Anterior cingulate cortex (tissue), 58 donors: ENCODE results near the gene ACO2.

Experiments
- DNase-seq, 58 donors: peaks; one replicate each; lab custom pipeline; 2025; lab: John Stamatoyannopoulos, UW

The ACO2 gene

DNA sequence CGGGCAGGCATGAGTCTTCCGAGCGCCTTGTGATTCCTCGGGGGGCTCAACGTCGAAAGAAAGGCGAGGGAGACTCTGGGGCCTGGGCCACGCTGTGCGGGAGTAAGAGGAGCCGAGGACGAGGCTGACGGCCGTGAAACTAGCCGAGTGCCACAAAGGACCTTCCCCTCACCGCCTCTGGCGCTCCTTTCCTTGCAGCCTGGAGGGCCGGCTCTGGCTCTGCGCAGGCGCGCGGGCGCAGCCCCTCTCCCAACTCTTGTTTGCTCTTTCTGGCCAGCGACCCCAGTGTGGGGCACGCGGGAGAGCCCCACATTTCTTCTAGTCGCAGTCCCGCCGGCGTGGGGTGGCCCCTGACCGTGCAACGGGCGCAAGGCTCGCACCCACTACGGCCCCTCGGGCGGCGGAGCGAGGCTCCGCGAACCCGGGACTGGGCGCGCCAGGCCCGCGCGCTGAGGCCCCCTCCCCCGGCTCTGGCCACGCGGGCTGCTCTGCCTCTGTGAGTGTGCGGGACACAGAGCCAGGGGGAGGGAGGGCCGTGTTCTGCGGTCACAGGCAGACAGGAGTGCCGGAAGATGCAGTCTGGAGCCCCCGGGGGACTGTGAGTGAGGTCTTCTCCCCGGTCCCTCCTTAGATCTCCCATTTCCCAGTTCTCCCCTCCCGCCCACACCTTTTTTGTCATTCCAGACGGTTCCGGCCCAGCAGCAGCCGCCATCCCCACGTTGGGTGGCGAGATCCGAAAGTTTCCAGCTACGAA lies 21.3 kb upstream of the ACO2 start:
- DNase-seq: peak in 53 of 58 donors; percentile 41 to 84 (median 70)

DNA sequence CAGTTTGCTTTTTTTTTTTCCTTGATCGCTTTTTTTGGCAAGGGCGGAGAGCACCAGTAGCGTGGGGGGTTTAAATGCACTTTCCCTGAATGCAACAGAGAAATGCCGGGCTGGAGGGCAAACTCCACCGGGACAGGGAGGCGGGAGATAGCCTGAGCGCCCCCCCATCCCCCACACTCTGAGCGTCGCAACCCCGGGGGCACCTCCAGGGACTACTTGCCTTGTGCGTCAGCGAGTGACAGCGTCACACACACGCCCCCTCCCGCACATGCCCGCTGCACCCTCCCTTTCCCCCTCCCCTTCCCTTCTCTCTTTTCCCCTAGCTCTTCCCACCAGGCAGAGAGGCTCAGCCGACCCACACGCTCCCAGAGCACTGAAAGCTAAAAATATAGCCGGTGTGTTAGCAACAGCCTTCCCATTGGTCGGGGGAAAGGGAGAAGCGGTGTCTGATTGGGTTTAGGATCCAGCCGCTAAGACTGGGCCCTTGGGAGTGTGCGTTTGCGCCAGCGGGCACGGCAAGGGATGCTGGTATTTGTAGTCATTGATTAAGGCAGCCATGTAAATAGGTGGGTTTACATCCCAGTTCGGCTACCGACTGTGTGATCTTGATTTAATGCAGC lies 20.6 kb upstream of the ACO2 start:
- DNase-seq: peak; percentile 82 to 100 (median 98)

DNA sequence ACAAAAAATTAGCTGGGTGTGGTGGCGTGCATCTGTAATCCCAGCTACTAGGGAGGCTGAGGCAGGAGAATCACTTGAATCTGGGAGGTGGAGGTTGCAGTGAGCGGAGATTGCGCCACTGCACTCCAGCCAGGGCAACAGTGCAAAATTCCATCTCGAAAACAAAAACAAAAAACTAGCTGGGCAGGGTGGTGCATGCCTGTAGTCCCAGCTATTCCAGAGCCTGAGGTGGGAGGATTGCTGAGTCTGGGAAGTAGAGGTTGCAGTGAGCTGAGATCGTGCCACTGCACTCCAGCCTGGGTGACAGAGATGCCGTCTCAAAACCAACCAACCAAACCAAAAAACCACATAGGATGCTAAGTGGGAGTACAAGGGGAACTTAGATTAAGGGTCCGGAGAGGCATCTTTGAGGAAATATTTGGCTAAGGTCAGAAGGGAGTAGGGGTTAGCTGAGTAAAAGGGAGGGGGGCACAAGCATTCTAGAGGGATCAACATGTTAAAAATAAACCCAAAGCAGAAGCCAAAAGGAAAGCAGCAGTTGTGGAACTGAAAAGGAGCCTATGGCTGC lies 10.7 kb upstream of the ACO2 start:
- no peak for DNase-seq

GRCh38 chr22:41459431-41459830 lies 9.5 kb upstream of the ACO2 start:
- no peak for DNase-seq

DNA sequence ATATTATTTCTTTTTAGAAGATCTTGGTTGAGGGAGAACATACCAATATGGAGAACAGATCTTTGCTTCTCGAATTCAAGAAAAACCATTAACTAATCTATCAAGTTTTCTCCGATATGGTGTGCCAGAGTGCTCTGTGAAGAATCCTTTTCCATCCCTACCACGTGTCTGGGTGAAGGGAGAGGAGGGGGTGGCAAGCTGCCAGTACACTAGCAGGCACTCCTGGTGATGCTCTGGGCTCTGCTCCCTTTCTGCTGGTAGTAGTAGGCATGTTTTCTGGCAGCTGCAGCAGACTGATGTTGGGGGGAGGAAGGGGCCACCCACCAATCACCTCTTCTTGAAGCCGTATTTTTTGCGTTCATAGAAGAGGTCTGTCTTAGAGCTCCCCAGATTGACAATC lies 8.8 kb upstream of the ACO2 start:
- DNase-seq: peak in 51 of 58 donors; percentile 17 to 83 (median 55)

DNA sequence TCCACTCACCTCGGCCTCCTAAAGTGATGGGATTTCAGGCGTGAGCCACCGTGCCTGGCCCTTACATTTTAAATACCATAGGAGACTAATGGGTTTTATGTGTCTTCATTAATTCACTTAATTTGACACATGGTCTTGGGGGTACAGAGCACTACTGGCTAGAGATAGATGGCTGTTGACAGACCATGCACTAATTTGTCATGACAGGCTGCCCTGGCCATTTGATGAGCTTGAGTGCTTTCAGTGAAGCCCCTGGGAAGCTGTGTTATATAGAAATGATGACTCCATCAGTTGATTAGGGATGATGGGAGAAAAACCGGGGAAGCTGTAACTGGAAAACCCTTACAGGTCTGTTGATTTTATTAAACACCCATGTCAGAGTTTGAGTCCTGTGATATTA lies 7.0 kb upstream of the ACO2 start:
- no peak for DNase-seq

DNA sequence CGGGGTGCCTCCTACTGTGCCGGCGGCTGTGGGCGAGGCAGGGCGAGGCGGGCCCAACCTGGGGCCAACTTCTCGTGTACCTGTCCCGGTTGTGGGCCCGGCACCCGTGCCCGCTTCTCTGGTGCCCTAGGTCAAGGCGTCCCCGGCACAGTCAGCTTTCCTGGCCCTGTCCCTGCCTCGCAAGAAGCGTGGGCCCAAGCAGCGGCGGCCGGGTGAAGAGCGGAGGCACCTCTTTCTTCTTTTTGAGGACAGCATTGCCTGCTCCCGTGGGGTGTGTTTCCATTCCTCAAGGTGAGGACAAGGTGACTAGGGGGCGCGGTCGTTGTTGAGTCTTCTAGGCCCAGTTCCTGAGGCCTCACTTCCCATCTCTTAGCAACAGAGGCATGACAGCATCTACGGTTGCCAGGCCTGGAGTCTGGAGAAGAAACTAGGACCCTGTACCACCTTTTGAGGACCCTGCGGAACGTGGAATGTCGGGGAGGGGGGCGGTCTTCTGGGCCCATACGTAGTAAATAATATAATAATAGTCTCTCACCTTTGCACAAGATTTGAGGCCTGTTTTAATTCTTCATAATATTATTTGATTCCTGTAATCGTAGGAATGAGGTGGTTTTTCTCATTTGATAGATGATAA lies 418 bp downstream of the ACO2 start:
- peak in 9 of 58 donors; percentile 40 to 85 (median 58) for DNase-seq

DNA sequence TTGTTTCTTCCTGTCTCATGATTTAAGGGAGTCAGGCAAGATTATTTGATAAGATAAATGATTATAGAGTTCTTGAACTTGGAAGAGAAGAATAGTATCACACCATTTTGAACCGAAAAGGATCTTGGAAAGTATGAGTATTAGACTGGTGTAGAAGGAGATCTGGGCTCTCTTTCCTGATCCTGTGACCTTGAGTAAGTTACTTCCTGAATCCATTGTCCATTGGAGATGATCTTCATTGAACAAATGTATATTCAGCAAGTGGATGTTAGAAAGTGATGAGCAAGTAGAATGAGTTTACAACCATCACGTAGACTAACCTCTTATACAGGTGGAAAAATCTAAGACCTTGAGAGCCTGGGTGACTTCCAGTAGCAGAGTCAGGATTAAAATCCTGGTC lies 2.0 kb downstream of the ACO2 start:
- no peak for DNase-seq

- DNase-seq: no peak
These were observed 2.7 kb downstream of the ACO2 start for GRCh38 chr22:41471568-41471967.

DNA sequence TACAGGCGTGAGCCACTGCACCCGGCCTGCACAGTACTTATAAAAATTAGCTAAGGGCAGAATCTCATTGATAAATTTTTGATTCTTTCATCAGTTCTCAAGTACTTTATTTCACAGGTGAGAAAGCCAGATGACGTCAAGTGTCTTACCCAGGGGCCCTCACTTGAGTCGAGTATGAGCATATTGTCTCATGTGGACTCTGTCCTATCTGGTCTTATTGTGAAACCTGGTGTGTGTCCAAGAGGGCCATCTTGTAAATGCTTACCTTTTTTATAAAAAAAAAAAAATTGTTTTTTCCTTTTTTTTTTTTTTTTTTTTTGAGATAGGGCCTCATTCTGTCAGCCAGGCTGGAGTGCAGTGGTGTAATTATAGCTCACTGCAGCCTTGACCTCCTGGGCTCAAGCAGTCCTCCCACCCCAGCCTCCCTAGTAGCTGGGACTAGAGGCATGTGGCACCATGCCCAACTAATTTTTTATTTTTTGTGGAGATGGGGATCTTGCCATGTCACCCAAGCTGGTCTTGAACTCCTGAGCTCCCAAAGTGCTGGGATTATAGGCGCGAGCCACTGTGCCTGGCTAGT lies 6.0 kb downstream of the ACO2 start:
- no peak for DNase-seq

DNA sequence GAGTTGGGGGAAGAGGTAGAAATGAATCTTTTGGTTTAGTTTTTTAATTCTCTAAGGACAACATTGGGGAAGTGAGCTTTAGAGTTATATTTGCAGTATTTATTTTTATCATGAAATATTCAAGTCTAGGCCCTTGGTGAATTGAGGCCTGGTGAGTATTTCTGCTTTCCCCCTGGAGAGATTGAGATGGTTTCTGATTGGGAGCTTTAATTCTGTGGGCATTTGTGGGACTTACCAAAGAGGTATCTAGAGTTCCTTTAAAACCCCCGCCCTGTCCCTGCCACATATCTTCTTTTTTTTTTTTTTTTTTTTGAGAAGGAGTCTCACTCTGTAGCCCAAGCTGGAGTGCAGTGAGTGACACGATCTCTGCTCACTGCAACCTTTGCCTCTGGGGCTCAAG lies 9.6 kb downstream of the ACO2 start:
- DNase-seq: no peak

DNA sequence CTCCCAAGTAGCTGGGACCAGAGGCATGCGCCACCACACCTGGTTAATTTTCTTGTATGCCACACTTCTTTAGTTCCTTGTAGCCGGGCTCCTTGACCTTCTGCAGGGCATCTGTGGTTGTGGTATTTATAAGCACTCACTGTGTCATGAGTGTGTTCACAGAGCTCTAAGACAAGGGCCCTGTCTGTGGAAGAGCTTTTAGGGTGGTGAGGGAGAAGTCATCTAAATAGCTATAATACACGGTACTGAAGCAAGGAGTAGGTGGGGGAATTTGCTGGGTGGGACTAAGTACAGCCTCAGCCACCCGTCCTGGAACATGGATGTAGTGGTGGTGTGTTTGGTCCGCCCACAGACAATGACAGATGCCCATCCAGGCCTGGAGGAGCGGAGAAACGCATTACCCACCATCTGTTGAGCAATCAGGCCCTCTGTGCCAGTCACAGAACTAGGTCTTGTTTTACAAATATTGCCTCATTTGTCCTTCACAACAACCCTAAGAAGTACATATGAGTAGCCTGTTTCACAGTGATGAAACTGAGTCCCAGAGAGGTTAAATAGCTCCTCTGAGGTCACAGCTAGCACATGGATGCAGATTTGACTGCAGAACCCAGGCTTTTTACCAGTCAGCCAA lies 10.1 kb downstream of the ACO2 start:
- DNase-seq: peak in 26 of 58 donors; percentile 16 to 68 (median 43)

GRCh38 chr22:41479671-41480396 lies 10.9 kb downstream of the ACO2 start:
- peak in 51 of 58 donors; percentile 29 to 96 (median 74) for DNase-seq

GRCh38 chr22:41480397-41480735 lies 11.4 kb downstream of the ACO2 start:
- DNase-seq: peak in 11 of 58 donors; percentile 8 to 51 (median 40)

- peak in 12 of 58 donors; percentile 8 to 54 (median 30) for DNase-seq
These were observed 12.4 kb downstream of the ACO2 start for GRCh38 chr22:41481131-41481830.

GRCh38 chr22:41481925-41482318 lies 13.0 kb downstream of the ACO2 start:
- peak in 1 of 58 donors; percentile 13 for DNase-seq

DNA sequence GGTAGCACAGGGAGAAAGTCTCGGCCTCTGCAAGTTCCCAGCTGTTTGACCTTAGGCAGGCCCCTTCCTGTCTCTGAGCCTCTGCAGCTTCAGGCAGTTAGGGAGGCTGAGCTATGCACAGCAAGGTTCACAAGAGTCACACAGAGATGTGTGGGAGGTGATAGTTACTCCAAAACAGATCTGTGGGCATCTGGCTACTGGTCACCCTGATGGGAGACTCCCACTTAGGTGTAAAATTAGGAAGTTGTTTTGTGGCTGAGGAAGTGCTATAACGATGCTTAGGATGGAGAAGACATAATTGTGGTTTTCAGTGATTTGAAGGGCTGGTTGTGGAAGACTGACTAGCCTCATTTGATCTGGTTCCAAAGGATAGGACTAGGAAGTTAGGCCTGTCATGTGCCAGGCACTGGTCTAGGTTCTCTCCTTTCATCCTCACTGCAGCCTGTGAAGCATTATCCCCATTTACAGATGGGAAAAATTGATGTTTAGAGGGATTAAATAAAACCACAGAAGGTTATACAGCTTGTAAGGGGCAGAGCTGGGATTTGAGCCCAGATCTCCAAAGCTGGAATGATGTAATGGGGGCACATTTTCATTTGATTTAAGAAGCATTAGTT lies 13.5 kb downstream of the ACO2 start:
- no peak for DNase-seq

DNA sequence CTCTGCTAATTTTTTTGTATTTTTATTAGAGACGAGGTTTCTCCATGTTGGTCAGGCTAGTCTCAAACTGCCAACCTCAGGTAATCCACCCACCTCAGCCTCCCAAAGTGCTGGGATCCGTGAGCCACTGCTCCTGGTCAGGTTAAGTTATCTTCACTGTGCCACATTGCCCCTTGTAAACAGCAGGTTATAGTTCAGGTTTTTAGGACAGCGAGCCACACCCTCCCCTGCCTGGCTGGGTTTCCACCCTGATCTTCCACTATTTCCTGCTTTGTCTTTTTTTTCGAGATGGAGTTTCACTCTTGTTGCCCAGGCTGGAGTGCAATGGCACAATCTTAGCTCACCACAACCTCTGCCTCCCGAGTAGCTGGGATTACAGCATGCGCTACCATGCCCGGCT lies 16.1 kb downstream of the ACO2 start:
- no peak for DNase-seq
